Mammary epithelial cell (primary cell): ENCODE measurements around the gene PTPRC.

Experiments used
- EZH2 ChIP-seq: IDR thresholded peaks from 2 replicates; pipeline ENCODE4 v1.6.1; 2012; ENCODE audit warnings: low read length, inconsistent platforms, borderline replicate concordance
- TF ChIP-seq, protein P1 (sequence below), 2 donors: IDR thresholded peaks in 1 of 2; conservative IDR thresholded peaks in 1 of 2; 2 replicates each; pipeline ENCODE4 v1.5.1; 2011 to 2012; ENCODE audit warnings: inconsistent platforms in 2 of 2, low read length in 2 of 2, mild to moderate bottlenecking in 2 of 2, control low read depth in 1 of 2, low read depth in 1 of 2; ENCODE audit not compliant: insufficient read depth in 1 of 2; ENCODE audit errors: extremely low read depth in 1 of 2

DNA sequence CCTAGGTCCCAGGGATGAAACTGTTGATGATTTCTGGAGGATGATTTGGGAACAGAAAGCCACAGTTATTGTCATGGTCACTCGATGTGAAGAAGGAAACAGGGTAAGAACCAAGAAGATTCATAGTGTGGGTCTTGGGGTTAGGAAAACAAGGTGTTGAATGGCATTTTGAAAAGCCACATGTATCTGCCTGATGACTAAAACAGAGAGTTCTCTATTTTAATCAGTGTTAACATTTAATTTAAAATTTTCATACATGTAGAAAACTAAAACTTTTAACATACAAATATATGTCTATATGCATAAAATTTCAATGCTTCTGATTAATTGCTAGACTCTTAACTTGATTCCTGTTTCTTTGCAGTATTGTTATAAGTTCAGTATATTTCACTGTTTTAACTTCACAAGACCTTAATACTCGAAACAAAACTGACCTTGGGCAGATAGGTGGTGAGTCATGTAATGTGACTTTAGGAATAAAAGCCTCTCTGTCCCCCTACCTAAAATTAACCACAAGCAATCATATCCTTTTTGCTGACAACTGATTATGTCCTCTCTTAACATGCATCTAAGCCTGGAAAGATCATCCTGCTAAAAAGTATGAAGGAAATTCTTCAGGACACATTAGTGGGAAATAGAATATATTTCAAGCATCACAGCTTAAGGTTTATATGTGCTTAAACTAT is 95.6 kb downstream of the PTPRC start:
- TF ChIP-seq, protein P1, sequence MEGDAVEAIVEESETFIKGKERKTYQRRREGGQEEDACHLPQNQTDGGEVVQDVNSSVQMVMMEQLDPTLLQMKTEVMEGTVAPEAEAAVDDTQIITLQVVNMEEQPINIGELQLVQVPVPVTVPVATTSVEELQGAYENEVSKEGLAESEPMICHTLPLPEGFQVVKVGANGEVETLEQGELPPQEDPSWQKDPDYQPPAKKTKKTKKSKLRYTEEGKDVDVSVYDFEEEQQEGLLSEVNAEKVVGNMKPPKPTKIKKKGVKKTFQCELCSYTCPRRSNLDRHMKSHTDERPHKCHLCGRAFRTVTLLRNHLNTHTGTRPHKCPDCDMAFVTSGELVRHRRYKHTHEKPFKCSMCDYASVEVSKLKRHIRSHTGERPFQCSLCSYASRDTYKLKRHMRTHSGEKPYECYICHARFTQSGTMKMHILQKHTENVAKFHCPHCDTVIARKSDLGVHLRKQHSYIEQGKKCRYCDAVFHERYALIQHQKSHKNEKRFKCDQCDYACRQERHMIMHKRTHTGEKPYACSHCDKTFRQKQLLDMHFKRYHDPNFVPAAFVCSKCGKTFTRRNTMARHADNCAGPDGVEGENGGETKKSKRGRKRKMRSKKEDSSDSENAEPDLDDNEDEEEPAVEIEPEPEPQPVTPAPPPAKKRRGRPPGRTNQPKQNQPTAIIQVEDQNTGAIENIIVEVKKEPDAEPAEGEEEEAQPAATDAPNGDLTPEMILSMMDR (conservative IDR thresholded peaks at IDR 0.05 in 1 of 2, IDR thresholded peaks at IDR 0.05 in 1 of 2; ENCODE audit: extremely low read depth in 1 of 2, insufficient read depth in 1 of 2, low read depth in 1 of 2, low read length in 2 of 2), result no peak
- no peak for TF ChIP-seq EZH2
